ENCODE data around the gene CALHM1. TPM values are rescaled to one million over a fixed set of nuclear protein-coding genes. Genes with fewer than 3 reads are reported as not detected.
A peak's percentile ranks its signal among the peaks of the same experiment; 100 is the strongest.
"Not testable (repeated sequence)": the region's sequence is repeated elsewhere in the genome, so short reads cannot be mapped to it uniquely, and the experiment has no call there.

The CALHM1 gene
- total RNA-seq, 1 donor from 2014 or later, result not detected

DNA sequence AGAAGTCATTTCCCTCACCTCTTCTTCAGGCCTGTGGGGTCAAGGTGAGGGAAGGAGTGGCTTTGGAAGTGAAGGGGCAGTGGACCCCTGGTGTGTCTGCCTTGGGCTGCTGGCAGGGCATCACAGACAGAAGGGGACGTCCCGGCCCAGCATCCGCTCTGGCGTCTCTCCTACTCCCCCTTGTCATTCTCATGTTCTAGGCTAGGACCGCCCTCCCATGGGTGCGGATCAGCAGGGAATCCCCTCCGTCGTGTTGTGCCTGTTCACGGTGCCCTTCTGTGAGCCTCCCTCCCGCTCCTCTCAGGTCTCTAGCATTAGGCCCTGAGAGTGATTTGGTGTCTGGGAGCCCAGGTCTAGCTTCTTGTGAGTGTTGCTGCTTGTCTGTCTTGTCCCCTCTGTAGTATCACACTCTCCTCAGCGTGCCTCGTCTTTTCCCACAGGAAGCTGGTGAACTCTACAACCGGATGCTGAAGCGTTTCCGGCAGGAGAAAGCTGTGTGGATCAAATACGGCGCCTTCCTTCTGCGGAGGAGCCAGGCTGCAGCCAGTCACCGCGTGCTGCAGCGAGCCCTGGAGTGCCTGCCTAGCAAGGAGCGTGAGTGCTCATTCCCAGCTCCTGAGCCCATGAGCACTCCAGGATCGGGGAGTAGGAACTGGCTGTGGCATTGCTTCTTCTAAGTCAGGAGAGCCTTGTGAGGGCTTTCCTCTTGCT lies 15.1 kb downstream of the CALHM1 start:
- ATAC-seq (no peak), DNase-seq (ENCODE audit: low spot score) (no peak)
- intact Hi-C loops (cut with DNase I), result no loop called here

DNA sequence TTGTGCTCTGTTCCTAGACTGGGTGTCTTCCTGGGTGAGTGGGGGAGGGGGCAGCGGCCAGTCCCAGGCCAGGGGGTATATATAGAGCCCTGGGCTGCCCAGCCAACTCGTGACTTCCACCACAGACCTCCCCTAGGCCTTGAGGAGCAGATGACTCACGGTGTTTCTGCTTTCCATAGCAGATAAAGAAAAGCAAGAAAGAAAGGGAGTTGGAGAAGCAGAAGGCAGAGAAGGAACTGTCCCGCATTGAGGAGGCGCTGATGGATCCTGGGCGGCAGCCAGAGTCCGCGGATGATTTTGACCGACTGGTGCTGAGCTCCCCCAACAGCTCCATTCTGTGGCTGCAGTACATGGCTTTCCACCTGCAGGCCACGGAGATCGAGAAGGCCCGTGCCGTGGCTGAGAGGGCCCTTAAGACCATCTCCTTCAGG lies 16.7 kb downstream of the CALHM1 start:
- intact Hi-C loops (cut with DNase I), result no loop called here
- DNase-seq (ENCODE audit: low spot score) (no peak), ATAC-seq (peak; percentile 27)

DNA sequence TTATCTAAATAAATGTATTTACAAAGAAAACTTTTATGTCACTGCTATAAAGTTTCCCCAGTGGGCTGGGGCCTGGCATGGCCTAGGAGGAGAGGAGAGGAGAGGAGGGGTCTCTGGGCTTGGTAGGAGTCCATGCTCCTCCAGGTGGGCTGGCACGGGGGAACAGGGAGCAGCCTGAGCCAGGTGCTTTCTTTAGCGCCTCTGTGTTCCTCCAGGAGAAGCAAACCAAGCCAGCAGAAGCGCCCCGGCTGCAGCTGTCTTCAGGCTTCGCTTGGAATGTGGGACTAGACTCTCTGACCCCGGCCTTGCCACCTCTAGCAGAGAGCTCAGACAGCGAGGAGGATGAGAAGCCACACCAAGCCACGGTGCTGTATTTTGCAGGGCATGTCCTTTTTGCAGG lies 17.1 kb downstream of the CALHM1 start:
- DNase-seq (ENCODE audit: low spot score), result no peak
- intact Hi-C loops (cut with DNase I), result no loop called here
- ATAC-seq, result no peak

DNA sequence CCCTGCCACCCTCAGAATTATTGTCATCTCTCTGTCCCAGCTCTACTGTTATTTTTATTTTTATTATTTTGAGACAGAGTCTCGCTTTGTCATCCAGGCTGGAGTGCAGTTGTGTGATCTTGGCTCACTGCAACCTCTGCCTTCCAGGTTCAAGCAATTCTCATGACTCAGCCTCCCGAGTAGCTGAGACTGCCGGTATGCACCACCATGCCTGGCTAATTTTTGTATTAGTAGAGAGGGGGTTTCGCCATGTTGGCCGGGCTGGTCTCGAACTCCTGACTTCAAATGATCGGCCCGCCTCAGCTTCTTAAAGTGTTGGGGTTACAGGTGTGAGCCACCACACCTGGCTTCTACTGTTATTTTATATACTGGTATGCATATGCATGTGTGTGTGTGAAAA lies 17.5 kb downstream of the CALHM1 start:
- ATAC-seq (no peak), DNase-seq (ENCODE audit: low spot score) (no peak)
- intact Hi-C loops (cut with DNase I), result no loop called here

DNA sequence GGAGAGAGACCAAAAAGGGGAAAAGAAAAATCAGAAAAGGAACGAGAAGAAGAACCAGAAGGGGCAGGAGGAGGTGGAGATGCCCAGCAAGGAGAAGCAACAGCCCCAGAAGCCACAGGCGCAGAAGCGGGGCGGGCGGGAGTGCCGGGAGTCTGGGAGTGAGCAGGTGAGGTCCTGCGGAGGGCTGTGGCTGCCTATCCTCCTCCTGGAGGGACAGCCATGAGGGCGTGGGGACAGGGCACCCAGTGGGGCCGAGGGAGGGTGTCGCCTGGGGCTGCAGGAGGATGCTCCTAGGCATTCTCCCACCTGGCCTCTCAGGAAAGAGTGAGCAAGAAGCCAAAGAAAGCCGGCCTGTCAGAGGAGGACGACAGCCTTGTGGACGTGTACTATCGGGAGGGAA lies 18.3 kb downstream of the CALHM1 start:
- DNase-seq (ENCODE audit: low spot score), result no peak
- no peak for ATAC-seq
- intact Hi-C loops (cut with DNase I), result no loop called here

DNA sequence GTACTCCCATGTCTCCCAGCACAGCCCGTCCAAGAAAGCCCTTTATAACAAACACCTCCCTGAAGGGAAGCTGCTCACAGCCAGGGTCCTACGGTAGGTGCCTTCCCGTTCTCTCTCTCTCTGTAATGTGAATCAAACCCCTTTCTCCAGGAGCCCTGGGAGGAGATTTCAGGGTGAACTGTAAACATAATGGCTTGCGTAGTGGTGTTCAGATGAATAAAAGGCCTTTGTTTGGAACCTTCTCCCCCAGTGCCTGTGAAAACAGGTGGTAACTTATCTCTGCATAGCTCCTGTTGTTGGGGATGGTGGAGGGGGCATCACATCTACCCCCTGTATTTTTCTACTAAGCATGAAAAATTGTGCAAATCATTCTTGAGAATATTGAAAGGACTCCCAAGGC lies 18.9 kb downstream of the CALHM1 start:
- intact Hi-C loops (cut with DNase I), result no loop called here
- ATAC-seq, result peak; percentile 11

DNA sequence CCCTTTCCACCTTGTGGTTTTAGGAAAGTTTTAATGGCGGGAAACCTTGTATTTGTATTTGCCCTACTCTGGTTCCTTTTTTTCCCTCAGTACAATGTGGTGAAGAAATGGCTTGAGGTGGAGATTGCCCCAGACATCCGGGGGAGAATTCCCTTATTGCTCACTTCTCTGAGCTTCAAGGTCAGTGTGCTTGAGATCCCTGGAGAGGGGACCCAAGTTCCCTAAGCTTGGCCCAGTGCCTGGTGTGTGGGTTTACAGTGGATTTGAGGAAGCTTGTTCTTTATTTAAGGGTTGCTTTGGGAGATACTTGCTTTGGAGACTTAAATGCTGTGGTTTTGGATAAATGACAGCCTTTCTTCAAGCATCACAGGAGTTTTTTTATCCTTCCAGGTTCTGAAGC lies 24.8 kb downstream of the CALHM1 start:
- DNase-seq (ENCODE audit: low spot score) (no peak), ATAC-seq (peak; percentile 67)

More for the DNA sequence above, 18.9 kb downstream of the CALHM1 start:
- DNase-seq (ENCODE audit: low spot score), result no peak

DNA sequence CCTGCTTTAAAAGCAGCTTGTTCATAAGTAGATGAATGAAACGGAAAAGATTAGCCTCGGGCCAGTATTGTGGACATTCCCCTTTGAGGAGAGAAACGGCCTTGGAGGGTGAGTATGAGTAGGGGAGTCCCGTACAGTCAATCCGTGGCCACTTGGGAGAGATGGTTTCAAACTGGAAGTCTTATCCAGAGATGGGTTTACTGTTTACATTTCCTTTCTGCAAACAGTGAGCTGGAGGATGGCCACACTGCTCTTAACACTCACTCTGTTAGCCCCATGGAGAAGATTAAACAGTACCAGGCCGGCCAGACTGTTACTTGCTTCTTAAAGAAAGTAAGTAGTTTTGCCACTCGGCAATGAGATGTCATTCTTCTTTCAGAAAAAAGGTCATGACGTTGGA lies 26.8 kb downstream of the CALHM1 start:
- DNase-seq (ENCODE audit: low spot score) (no peak), ATAC-seq (no peak)
- intact Hi-C loops (cut with DNase I), result no loop called here

More for the DNA sequence above, 24.8 kb downstream of the CALHM1 start:
- intact Hi-C loops (cut with DNase I), result no loop called here

DNA sequence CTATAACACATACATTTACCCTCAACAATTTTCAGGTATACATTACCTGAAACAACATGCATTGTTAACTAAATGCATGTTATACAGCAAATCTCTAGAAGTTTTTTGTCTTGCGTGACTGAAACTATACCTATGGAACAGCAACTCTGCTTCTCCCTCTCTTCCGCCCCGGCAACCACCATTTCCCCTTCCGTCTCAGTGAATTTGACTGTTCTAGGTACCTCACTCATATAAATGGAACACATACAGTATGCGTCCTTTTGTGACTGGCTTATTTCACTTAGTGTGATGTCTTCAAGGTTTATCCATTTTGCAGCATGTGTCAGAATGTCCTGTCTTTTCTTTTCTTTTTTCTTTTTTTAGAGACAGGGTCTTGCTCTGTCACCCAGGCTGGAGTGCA lies 29.1 kb downstream of the CALHM1 start:
- DNase-seq (ENCODE audit: low spot score) (no peak), ATAC-seq (no peak)
- intact Hi-C loops (cut with DNase I), result no loop called here

DNA sequence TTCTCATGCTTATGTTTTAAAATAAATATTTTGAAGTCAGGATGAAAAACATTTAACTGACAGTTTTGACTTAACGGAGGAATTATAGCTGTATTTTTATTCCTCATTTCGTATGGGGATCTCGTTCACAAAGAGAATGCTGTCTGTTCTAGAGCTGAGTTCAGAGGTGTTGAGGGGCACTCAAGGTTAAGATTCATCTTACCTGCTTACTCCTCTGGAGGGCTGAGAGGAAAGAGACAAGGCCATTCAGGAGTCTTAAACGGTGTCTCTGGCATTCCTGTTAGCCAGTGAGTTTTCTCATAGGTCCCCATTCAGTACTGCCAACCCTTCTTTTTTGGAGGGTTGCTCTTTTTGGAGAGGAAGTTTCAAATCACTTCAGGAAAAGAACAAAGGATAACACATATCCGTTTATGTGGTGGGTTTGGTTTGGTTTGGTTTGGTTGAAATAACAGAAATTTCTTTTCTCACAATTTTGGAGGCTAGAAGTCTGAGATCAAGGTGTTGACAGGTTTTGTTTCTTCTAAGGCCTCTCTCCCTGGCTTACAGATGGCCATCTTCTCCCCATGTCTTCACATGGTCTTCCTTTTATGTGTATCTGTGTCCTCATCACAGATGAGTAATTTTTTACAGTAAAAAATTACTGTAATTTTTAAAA lies 29.6 kb downstream of the CALHM1 start:
- no peak for ATAC-seq
- no peak for DNase-seq (ENCODE audit: low spot score)
- intact Hi-C loops (cut with DNase I), result no loop called here

DNA sequence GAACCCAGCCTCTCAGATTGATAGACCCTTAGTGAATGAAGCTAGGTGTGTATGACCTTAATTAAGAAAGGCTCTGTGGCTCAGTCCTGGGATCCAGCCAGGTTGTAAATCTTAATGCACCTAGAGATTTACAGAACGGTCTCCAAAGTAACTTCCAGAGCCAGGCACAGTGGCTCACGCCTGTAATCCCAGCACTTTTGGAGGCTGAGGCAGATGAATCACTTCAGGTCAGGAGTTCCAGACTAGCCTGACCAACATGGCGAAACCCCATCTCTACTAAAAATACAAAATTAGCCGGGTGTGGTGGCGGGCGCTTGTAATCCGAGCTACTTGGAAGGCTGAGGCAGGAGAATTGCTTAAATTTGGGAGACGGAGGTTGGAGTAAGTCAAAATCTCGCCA lies 30.8 kb downstream of the CALHM1 start:
- ATAC-seq (no peak), DNase-seq (ENCODE audit: low spot score) (no peak)
- intact Hi-C loops (cut with DNase I), result no loop called here

DNA sequence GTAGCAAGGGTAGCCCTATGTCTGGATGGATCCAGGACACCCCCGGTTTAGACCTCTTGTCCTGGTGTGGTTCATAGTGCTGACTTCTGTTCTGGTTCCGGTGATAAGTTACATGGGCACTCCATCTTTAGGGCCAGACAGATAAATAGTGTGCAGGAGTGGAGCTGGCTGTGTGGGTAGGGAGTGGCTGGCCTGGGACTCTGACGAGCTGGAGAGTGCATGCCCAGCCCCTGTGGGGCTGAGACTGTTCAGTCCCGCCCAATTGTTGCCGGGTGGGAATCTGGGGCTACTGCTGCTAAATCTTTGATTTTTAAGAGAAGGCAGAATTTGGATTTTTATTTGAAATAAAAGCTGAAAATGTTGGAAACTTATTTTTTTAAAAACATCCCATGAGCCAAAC lies 35.0 kb downstream of the CALHM1 start:
- no peak for DNase-seq (ENCODE audit: low spot score)
- no peak for ATAC-seq
- intact Hi-C loops (cut with DNase I), result no loop called here

DNA sequence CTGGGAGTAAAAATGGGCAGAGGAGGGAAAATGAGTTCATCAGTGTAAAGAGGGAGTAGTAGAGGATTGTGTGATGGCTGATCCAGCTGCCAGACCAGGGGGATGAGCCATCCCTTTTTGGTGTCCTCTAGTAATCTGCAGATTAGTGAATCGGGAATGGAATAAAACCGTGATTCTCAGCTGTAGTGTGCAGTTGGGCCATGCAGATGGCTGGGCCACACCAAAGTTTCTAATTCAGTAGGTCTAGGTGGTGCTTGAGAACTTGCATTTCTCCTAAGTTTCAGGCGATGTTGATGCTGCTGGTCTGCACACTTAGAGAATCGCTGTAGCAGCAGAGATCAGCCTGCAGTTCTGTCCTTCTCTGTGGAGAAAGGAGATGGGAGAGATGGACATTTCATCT lies 39.6 kb downstream of the CALHM1 start:
- intact Hi-C loops (cut with DNase I), result no loop called here
- DNase-seq (ENCODE audit: low spot score), result no peak
- no peak for ATAC-seq

DNA sequence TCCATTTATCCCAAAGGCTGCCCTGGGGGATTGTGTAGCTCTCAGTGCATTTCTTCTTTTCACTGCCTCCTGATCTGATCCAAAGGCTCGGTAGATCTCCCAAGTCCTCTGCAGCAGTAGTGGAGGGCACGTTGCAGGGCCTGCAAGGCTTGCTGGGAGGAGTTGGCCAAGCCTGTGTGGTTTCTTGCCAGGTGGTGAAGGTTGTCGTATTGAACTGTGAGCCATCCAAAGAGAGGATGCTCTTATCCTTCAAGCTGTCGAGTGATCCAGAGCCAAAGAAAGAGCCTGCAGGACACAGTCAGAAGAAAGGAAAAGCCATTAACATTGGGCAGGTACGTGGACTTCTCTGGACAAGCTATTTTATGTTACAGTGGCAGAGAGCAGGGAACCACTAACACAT lies 41.1 kb downstream of the CALHM1 start:
- intact Hi-C loops (cut with DNase I), result loop anchor here (2.0 kb wide), 1 partner anchor 67 kb away; no protein-coding TSS in a partner anchor
- no peak for ATAC-seq
- DNase-seq (ENCODE audit: low spot score), result no peak

DNA sequence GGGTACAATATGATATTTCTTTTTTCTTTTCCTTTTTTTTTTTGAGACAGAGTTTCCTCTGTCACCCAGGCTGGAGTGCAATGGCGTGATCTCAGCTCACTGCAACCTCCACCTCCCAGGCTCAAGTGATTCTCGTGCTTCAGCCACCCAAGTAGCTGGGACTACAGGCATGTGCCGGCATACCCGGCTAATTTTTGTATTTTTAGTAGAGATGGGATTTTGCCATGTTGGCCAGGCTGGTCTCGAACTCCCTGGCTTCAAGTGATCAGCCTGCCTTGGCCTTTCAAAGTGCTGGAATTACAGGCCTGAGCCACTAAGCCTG lies 41.6 kb downstream of the CALHM1 start:
- intact Hi-C loops (cut with DNase I), result loop anchor here (2.0 kb wide), 1 partner anchor 68 kb away; no protein-coding TSS in a partner anchor
- DNase-seq (ENCODE audit: low spot score); ATAC-seq: not testable (repeated sequence)

DNA sequence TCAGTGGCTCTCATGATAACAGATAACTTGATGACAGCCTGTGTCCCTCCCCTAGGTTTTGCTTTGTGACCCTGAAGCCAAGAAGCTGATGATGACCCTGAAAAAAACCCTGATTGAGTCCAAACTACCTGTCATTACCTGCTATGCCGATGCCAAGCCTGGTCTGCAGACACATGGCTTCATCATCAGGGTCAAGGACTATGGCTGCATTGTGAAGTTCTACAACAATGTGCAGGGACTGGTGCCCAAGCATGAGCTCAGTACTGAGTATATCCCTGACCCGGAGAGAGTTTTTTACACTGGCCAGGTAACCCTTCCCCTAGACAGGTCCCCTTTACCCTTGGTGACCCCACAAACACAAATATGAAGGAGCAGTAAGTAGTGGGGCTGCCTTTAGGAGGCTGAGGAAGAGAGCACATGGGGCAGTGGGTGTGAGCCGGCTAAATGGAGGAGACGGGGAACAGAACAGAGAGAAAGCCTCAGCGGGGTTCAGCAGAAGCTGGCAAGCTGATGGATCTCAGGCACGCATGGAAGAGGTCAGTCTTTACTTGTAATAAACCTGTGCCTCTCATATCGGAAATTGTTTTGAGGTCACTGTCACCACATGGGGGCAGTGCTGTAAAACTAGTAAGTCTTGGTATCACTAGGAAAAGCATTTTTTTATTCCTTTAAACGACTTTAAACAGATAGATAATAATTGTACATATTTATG lies 42.1 kb downstream of the CALHM1 start:
- peak; percentile 73 for ATAC-seq
- intact Hi-C loops (cut with DNase I), result loop anchor here (2.0 kb wide), 1 partner anchor 68 kb away; no protein-coding TSS in a partner anchor
- peak; percentile 83 for DNase-seq (ENCODE audit: low spot score)

DNA sequence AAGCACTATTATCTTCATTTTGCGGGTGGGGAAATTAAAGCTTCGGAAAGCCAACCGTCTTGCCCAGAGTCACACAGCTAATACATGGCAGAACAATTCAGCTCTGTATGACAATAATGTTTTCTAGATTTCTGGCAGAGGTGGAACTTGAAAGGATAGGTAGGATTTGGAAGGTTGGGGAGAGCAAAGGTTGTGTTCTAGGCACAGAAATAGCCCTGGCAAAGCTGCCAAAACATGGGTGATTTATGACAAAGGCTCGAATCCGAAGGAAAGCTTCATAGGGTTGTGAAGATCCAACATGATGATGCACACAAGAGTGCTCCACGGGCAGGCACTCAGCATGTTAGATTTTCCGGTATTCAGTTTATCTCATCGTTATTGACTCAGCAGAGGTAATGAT lies 43.1 kb downstream of the CALHM1 start:
- no peak for ATAC-seq
- no peak for DNase-seq (ENCODE audit: low spot score)
- intact Hi-C loops (cut with DNase I), result no loop called here

DNA sequence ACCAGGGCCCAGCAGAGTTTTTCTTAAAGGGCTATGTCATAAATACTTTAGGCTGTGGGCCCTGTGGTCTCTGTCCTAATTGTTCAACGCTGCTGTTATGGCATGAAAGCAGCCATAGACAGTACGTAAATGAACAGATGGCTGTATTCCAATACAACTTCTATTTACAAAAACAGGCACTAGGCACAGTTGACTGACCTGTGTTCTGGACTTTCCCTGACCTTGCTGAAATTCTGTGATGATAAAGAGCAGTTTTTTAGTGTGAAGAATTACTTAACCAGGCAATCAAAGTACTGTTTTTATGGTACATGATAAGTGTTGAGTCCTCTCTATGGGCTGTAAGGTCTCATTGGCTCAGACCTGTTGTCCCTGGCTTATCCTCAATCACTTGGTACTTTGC lies 45.1 kb downstream of the CALHM1 start:
- no peak for DNase-seq (ENCODE audit: low spot score)
- intact Hi-C loops (cut with DNase I), result no loop called here
- no peak for ATAC-seq
